Activated naive CD4-positive, alpha-beta T cell treated with anti-CD3 and anti-CD28 coated beads, Interleukin-2, amount 10 ng/mL, durations not matched to agents 7 days and 5 days (primary cell): Measurements from ENCODE around the gene CBLL2.
"Not testable (repeated sequence)": the region's sequence is repeated elsewhere in the genome, so short reads cannot be mapped to it uniquely, and the experiment has no call there.

Experiments used
- CTCF ChIA-PET: fragments of 350-600 bp; sonication (Branson Sonifier 250); formaldehyde crosslinking; loops from one replicate; lab custom pipeline; 2021; ENCODE audit warnings: antibody characterized with exemption; lab: Charles Lee
- DNase-seq: peaks from one replicate; pipeline ENCODE4 v3.0.0-alpha.2; 2020
- H3K27ac Mint-ChIP-seq: one replicate; pipeline ENCODE4 v1.8.0; 2021; ENCODE audit warnings: mild to moderate bottlenecking, moderate library complexity, mixed read lengths
- H3K27me3 Mint-ChIP-seq: one replicate; pipeline ENCODE4 v1.8.0; 2021; ENCODE audit warnings: mild to moderate bottlenecking, mixed read lengths
- H3K36me3 Mint-ChIP-seq: one replicate; pipeline ENCODE4 v1.8.0; 2021; ENCODE audit warnings: mixed read lengths
- H3K4me1 Mint-ChIP-seq: one replicate; pipeline ENCODE4 v1.8.0; 2021; ENCODE audit warnings: mixed read lengths
- H3K4me3 Mint-ChIP-seq: one replicate; pipeline ENCODE4 v1.8.0; 2021; ENCODE audit warnings: mild to moderate bottlenecking, moderate library complexity, mixed read lengths
- H3K9me3 Mint-ChIP-seq: one replicate; pipeline ENCODE4 v1.8.0; 2021; ENCODE audit warnings: mixed read lengths

Gene CBLL2

GRCh38 chrX:22272613-22273012, at the start of gene CBLL2:
Gene CBLL2, plus strand, starts transcription at chrX:22272913. Its CDS starts 79 bp downstream, at chrX:22272992.
- Mint-ChIP-seq H3K4me1 (no peaks in the 10 kb centered on the region), H3K4me3 (no peak within 1 kb of the TSS), H3K9me3 (no peaks in the 10 kb centered on the region), H3K27me3 (no peaks in the 10 kb centered on the region), H3K27ac (no peak within 1 kb of the TSS), H3K36me3 (no peaks in the 10 kb centered on the region)
- CTCF ChIA-PET, result no interaction called here
- DNase-seq, result no peak

GRCh38 chrX:22234380-22234779, 38.3 kb upstream of the CBLL2 start:
- Mint-ChIP-seq H3K27ac (no peak overlapping the region), H3K27me3 (no peaks in the 10 kb centered on the region), H3K36me3 (no peaks in the 10 kb centered on the region), H3K4me1 (no peaks in the 10 kb centered on the region), H3K4me3 (no peak overlapping the region), H3K9me3 (peaks cover under 1% of the 10 kb centered on the region)
- DNase-seq, result no peak
- CTCF ChIA-PET, result no interaction called here

- no peak for DNase-seq
- CTCF ChIA-PET, result no interaction called here
- Mint-ChIP-seq H3K27me3 (no peaks in the 10 kb centered on the region), H3K9me3 (peaks cover 1% of the 10 kb centered on the region), H3K36me3 (no peaks in the 10 kb centered on the region), H3K27ac (no peak overlapping the region), H3K4me3 (no peak overlapping the region), H3K4me1 (no peaks in the 10 kb centered on the region)
Measured at GRCh38 chrX:22237479-22237878, 35.2 kb upstream of the CBLL2 start.

- Mint-ChIP-seq H3K4me1 (no peaks in the 10 kb centered on the region), H3K4me3 (no peak overlapping the region), H3K27me3 (no peaks in the 10 kb centered on the region), H3K36me3 (no peaks in the 10 kb centered on the region), H3K9me3 (no peaks in the 10 kb centered on the region), H3K27ac (no peak overlapping the region)
- CTCF ChIA-PET, result no interaction called here
- no peak for DNase-seq
Measured at GRCh38 chrX:22246620-22247019, 26.1 kb upstream of the CBLL2 start.

GRCh38 chrX:22247169-22247568, 25.5 kb upstream of the CBLL2 start:
- no peaks in the 10 kb centered on the region for H3K9me3 Mint-ChIP-seq
- no peaks in the 10 kb centered on the region for H3K4me1 Mint-ChIP-seq
- no peaks in the 10 kb centered on the region for H3K27me3 Mint-ChIP-seq
- CTCF ChIA-PET, result no interaction called here
- H3K27ac Mint-ChIP-seq, result no peak overlapping the region
- no peak for DNase-seq
- H3K36me3 Mint-ChIP-seq, result no peaks in the 10 kb centered on the region
- H3K4me3 Mint-ChIP-seq, result no peak overlapping the region

GRCh38 chrX:22248401-22248800, 24.3 kb upstream of the CBLL2 start:
- Mint-ChIP-seq H3K4me3 (no peak overlapping the region), H3K27ac (no peak overlapping the region), H3K27me3 (no peaks in the 10 kb centered on the region), H3K4me1 (no peaks in the 10 kb centered on the region), H3K9me3 (no peaks in the 10 kb centered on the region), H3K36me3 (no peaks in the 10 kb centered on the region)
- DNase-seq, result no peak
- CTCF ChIA-PET, result no interaction called here

- Mint-ChIP-seq H3K27ac (no peak overlapping the region), H3K4me3 (no peak overlapping the region), H3K36me3 (no peaks in the 10 kb centered on the region), H3K9me3 (no peaks in the 10 kb centered on the region), H3K27me3 (no peaks in the 10 kb centered on the region), H3K4me1 (no peaks in the 10 kb centered on the region)
- no peak for DNase-seq
- CTCF ChIA-PET, result no interaction called here
Measured at GRCh38 chrX:22249371-22249770, 23.3 kb upstream of the CBLL2 start.

- Mint-ChIP-seq H3K9me3 (no peaks in the 10 kb centered on the region), H3K4me1 (no peaks in the 10 kb centered on the region), H3K27me3 (no peaks in the 10 kb centered on the region), H3K36me3 (no peaks in the 10 kb centered on the region), H3K4me3 (no peak overlapping the region), H3K27ac (no peak overlapping the region)
- CTCF ChIA-PET, result no interaction called here
- no peak for DNase-seq
Measured at GRCh38 chrX:22268706-22269105, 4.0 kb upstream of the CBLL2 start.

GRCh38 chrX:22273714-22274317, 1.1 kb downstream of the CBLL2 start:
- no peak for DNase-seq
- Mint-ChIP-seq H3K4me1 (no peaks in the 10 kb centered on the region), H3K27me3 (no peaks in the 10 kb centered on the region), H3K4me3 (no peak overlapping the region), H3K27ac (no peak overlapping the region), H3K36me3 (no peaks in the 10 kb centered on the region), H3K9me3 (no peaks in the 10 kb centered on the region)
- CTCF ChIA-PET, result no interaction called here

- DNase-seq, result no peak
- Mint-ChIP-seq H3K4me1 (no peaks in the 10 kb centered on the region), H3K27me3 (no peaks in the 10 kb centered on the region), H3K9me3 (no peaks in the 10 kb centered on the region), H3K27ac (no peak overlapping the region), H3K4me3 (no peak overlapping the region), H3K36me3 (no peaks in the 10 kb centered on the region)
- CTCF ChIA-PET, result no interaction called here
Measured at GRCh38 chrX:22276781-22277180, 4.1 kb downstream of the CBLL2 start.

- no peak overlapping the region for H3K27ac Mint-ChIP-seq
- no peaks in the 10 kb centered on the region for H3K27me3 Mint-ChIP-seq
- no peak overlapping the region for H3K4me3 Mint-ChIP-seq
Measured at GRCh38 chrX:22278375-22278774, 5.7 kb downstream of the CBLL2 start.

GRCh38 chrX:22289209-22289608, 16.5 kb downstream of the CBLL2 start:
- CTCF ChIA-PET, H3K9me3 Mint-ChIP-seq: not testable (repeated sequence)

More at GRCh38 chrX:22278375-22278774, 5.7 kb downstream of the CBLL2 start:
- CTCF ChIA-PET, result no interaction called here
- no peaks in the 10 kb centered on the region for H3K36me3 Mint-ChIP-seq
- DNase-seq, result no peak
- no peaks in the 10 kb centered on the region for H3K9me3 Mint-ChIP-seq
- no peaks in the 10 kb centered on the region for H3K4me1 Mint-ChIP-seq

GRCh38 chrX:22296871-22297270, 24.2 kb downstream of the CBLL2 start:
- Mint-ChIP-seq H3K9me3 (no peaks in the 10 kb centered on the region), H3K27ac (no peak overlapping the region), H3K36me3 (no peaks in the 10 kb centered on the region), H3K4me1 (no peaks in the 10 kb centered on the region), H3K4me3 (no peak overlapping the region), H3K27me3 (no peaks in the 10 kb centered on the region)
- DNase-seq, result no peak
- CTCF ChIA-PET, result no interaction called here

More at GRCh38 chrX:22289209-22289608, 16.5 kb downstream of the CBLL2 start:
- not testable (repeated sequence) for H3K4me1 Mint-ChIP-seq, H3K27me3 Mint-ChIP-seq, DNase-seq, H3K4me3 Mint-ChIP-seq, H3K27ac Mint-ChIP-seq, H3K36me3 Mint-ChIP-seq

- H3K27me3 Mint-ChIP-seq, result no peaks in the 10 kb centered on the region
- H3K27ac Mint-ChIP-seq, result no peak overlapping the region
- CTCF ChIA-PET, result no interaction called here
- no peak overlapping the region for H3K4me3 Mint-ChIP-seq
- H3K4me1 Mint-ChIP-seq, result no peaks in the 10 kb centered on the region
- H3K9me3 Mint-ChIP-seq, result no peaks in the 10 kb centered on the region
- H3K36me3 Mint-ChIP-seq, result no peaks in the 10 kb centered on the region
- no peak for DNase-seq
Measured at GRCh38 chrX:22300130-22300529, 27.4 kb downstream of the CBLL2 start.

- H3K27ac Mint-ChIP-seq, result no peak overlapping the region
- no peaks in the 10 kb centered on the region for H3K4me1 Mint-ChIP-seq
- no peaks in the 10 kb centered on the region for H3K36me3 Mint-ChIP-seq
- H3K4me3 Mint-ChIP-seq, result no peak overlapping the region
- CTCF ChIA-PET, result no interaction called here
- no peak for DNase-seq
- no peaks in the 10 kb centered on the region for H3K9me3 Mint-ChIP-seq
- H3K27me3 Mint-ChIP-seq, result no peaks in the 10 kb centered on the region
Measured at GRCh38 chrX:22310779-22311178, 38.1 kb downstream of the CBLL2 start.

GRCh38 chrX:22313766-22314165, 41.1 kb downstream of the CBLL2 start:
- no peaks in the 10 kb centered on the region for H3K4me1 Mint-ChIP-seq
- H3K9me3 Mint-ChIP-seq, result no peaks in the 10 kb centered on the region
- CTCF ChIA-PET, result no interaction called here
- no peaks in the 10 kb centered on the region for H3K36me3 Mint-ChIP-seq
- no peak for DNase-seq
- no peak overlapping the region for H3K27ac Mint-ChIP-seq
- no peaks in the 10 kb centered on the region for H3K27me3 Mint-ChIP-seq
- H3K4me3 Mint-ChIP-seq, result no peak overlapping the region
